GM12878 (cell line): ENCODE results near the gene WASF2. TPM values are rescaled to one million over a fixed set of nuclear protein-coding genes. Genes with fewer than 3 reads are reported as not detected.

Experiments used
- CEBPZ ChIP-seq: fragments of 150-350 bp; IDR thresholded peaks from 2 replicates; pipeline ENCODE4 v1.6.1; 2016; ENCODE audit warnings: low read depth, low read length
- CTCF ChIP-seq, 3 experiments: IDR thresholded peaks in 2 of 3; conservative IDR thresholded peaks in 1 of 3; 2 replicates each; pipeline ENCODE4 v1.5.1; 2011; ENCODE audit warnings: low read depth in 3 of 3, low read length in 3 of 3, mild to moderate bottlenecking in 3 of 3, control low read depth in 2 of 3, moderate library complexity in 2 of 3, inconsistent platforms in 1 of 3, mixed read lengths in 1 of 3; ENCODE audit not compliant: control insufficient read depth in 2 of 3, insufficient read depth in 1 of 3; ENCODE audit errors: extremely low read depth in 1 of 3
- FOS ChIP-seq: IDR thresholded peaks from 3 replicates; pipeline ENCODE4 v1.6.1; 2011; ENCODE audit warnings: borderline replicate concordance; ENCODE audit not compliant: insufficient read length; ENCODE audit errors: extremely low read depth
- GATAD2B ChIP-seq: fragments of 450-650 bp; conservative IDR thresholded peaks from 2 replicates; pipeline ENCODE4 v1.6.1; 2017; ENCODE audit warnings: low read depth, mild to moderate bottlenecking, moderate library complexity
- IRF5 ChIP-seq: fragments of 450-650 bp; IDR thresholded peaks from 2 replicates; pipeline ENCODE4 v1.6.1; 2017; ENCODE audit warnings: borderline replicate concordance
- POU2F2 ChIP-seq: IDR thresholded peaks from 3 replicates; pipeline ENCODE4 v1.6.1; 2011; ENCODE audit warnings: low read depth, mild to moderate bottlenecking, low read length, borderline replicate concordance
- RAD51 ChIP-seq: fragments of 450-650 bp; IDR thresholded peaks from 2 replicates; pipeline ENCODE4 v1.6.1; 2016; ENCODE audit warnings: moderate library complexity, mild to moderate bottlenecking, inconsistent platforms
- RUNX3 ChIP-seq: IDR thresholded peaks from 2 replicates; pipeline ENCODE4 v1.6.1; 2012; ENCODE audit warnings: low read length, inconsistent platforms
- ZNF592 ChIP-seq: fragments of 450-650 bp; IDR thresholded peaks from 2 replicates; pipeline ENCODE4 v1.6.1; 2017; ENCODE audit warnings: mild to moderate bottlenecking, moderate library complexity
- polyA plus RNA-seq, 11 experiments: library from polyadenylated mRNA; depleted of rRNA in 4 of 11; unstranded in 6 of 11; stranded (reverse) in 5 of 11; fragments of >200 nt; fragmentation: Nextera tagmentation in 4 of 11; fragmentation: Illumina TruSeq in 1 of 11; extraction: Ambion mirVana in 4 of 11; extraction: Trizol in 1 of 11; gene quantifications; 1 replicate in 1 of 11; 2 replicates in 10 of 11; pipeline versions ENCODE4 v1.2.1 to v1.2.3, GENCODE V29; 2011 to 2016; ENCODE audit warnings: inconsistent platforms in 2 of 11, missing spikeins in 2 of 11, low read depth in 1 of 11
- total RNA-seq, 4 experiments: library from RNA; depleted of rRNA in 3 of 4; stranded (reverse); fragments of >200 nt in 3 of 4; fragmentation: Illumina TruSeq in 1 of 4; extraction: Trizol in 1 of 4; gene quantifications; 2 replicates each; pipeline versions ENCODE4 v1.2.1 to v1.2.3, GENCODE V29; 2013 to 2021

Gene WASF2
- total and polyA plus RNA-seq, 10 of the 15 experiments (the other 5 are each of a cell fraction or from before 2014, with no cell fraction given), result 7.0 to 111 (median 37.1) TPM

- TF ChIP-seq CEBPZ (no peak), IRF5 (no peak), CTCF (IDR thresholded peaks at IDR 0.05 in 2 of 3, conservative IDR thresholded peaks at IDR 0.05 in 1 of 3; ENCODE audit: control insufficient read depth in 2 of 3, extremely low read depth in 1 of 3, insufficient read depth in 1 of 3, low read depth in 3 of 3, low read length in 3 of 3) (no peak), ZNF592 (no peak), POU2F2 (no peak), RUNX3 (no peak), GATAD2B (no peak), RAD51 (no peak), FOS (no peak)
These were observed 109.7 kb downstream of the WASF2 start (continued) for GRCh38 chr1:27380224-27380623.
